SK-N-MC (cell line): ENCODE data around the gene ATP8B3.

Experiments
- EZH2 ChIP-seq: fragments of 200-600 bp; sonication (generic); IDR thresholded peaks from one replicate; pipeline ENCODE4 v1.6.1; 2017; ENCODE audit warnings: antibody characterized with exemption
- FOXP2 ChIP-seq: optimal IDR thresholded peaks from 2 replicates; pipeline ENCODE3; 2011; ENCODE audit warnings: mild to moderate bottlenecking, moderate library complexity; ENCODE audit not compliant: insufficient read depth; ENCODE audit errors: extremely low read length, control extremely low read depth
- POLR2AphosphoS5 ChIP-seq: IDR thresholded peaks from 2 replicates; pipeline ENCODE4 v1.6.1; 2012; ENCODE audit warnings: mild to moderate bottlenecking, low read depth, low read length, borderline replicate concordance

GRCh38 chr19:1749373-1750342 is 62.4 kb downstream of the ATP8B3 start:
- TF ChIP-seq EZH2 (peak; percentile 89), POLR2AphosphoS5 (no peak), FOXP2 (no peak)
